Panc1 (cell line): ENCODE measurements around the gene COL23A1. TPM values are rescaled to one million over a fixed set of nuclear protein-coding genes. Genes with fewer than 3 reads are reported as not detected.

Experiments used
- ATAC-seq: fragments of 200-7000 bp; cut with Tn5 transposase; 2 replicates; pipeline ENCODE4 v1.9.1; 2020; ENCODE audit warnings: mild to moderate bottlenecking, moderate library complexity
- BruUV-seq: library from RNA; stranded (reverse); fragments of 400-500 nt; replicated peaks from 2 replicates; lab custom pipeline; 2021; lab: Mats Ljungman, UMichigan
- CTCF ChIA-PET: fragments of 300-600 bp; sonication (Branson Sonifier 250); formaldehyde crosslinking; loops from one replicate; lab custom pipeline; 2022; ENCODE audit warnings: antibody characterized with exemption; lab: Charles Lee
- POLR2A ChIA-PET: fragments of 300-600 bp; sonication (Branson Sonifier 250); formaldehyde crosslinking; loops from one replicate; lab custom pipeline; 2022; ENCODE audit warnings: antibody characterized with exemption; lab: Charles Lee
- DNase-seq: peaks from one replicate; pipeline ENCODE4 v3.0.0-alpha.2; 2010; ENCODE audit warnings: low read depth, low spot score
- H3K27ac ChIP-seq: 2 replicates; pipeline ENCODE4 v1.5.1; 2011; ENCODE audit warnings: mild to moderate bottlenecking, low read length, inconsistent platforms
- H3K27me3 ChIP-seq: fragments of 200-500 bp; sonication (Bioruptor generic); 2 replicates; pipeline ENCODE4 v1.6.0; 2014; ENCODE audit warnings: low read length, inconsistent platforms; ENCODE audit not compliant: control insufficient read depth, insufficient read depth
- H3K36me3 ChIP-seq: fragments of 200-500 bp; sonication (Bioruptor generic); 2 replicates; pipeline ENCODE4 v1.5.1; 2014; ENCODE audit warnings: inconsistent platforms, mild to moderate bottlenecking, low read length, moderate library complexity; ENCODE audit not compliant: control insufficient read depth, insufficient read depth
- H3K4me1 ChIP-seq: 2 replicates; pipeline ENCODE4 v1.5.1; 2011; ENCODE audit warnings: inconsistent platforms, mild to moderate bottlenecking, low read length, moderate library complexity; ENCODE audit not compliant: control insufficient read depth, insufficient read depth
- H3K4me3 ChIP-seq, 2 experiments: 2 replicates each; pipeline ENCODE4 v1.5.1; 2011 to 2012; ENCODE audit warnings: low read depth in 2 of 2, low read length in 2 of 2, mild to moderate bottlenecking in 2 of 2, inconsistent platforms in 1 of 2, moderate library complexity in 1 of 2
- H3K9me3 ChIP-seq: fragments of 200-500 bp; sonication (Bioruptor generic); 2 replicates; pipeline ENCODE4 v1.5.1; 2014; ENCODE audit warnings: low read depth, mild to moderate bottlenecking, inconsistent platforms, low read length, moderate library complexity; ENCODE audit not compliant: control insufficient read depth, insufficient read depth
- CTCF ChIP-seq: fragments of 450-650 bp; IDR thresholded peaks from 2 replicates; pipeline ENCODE4 v1.5.1; 2017; ENCODE audit warnings: mild to moderate bottlenecking
- POLR2AphosphoS5 ChIP-seq: IDR thresholded peaks from 2 replicates; pipeline ENCODE4 v1.6.1; 2012; ENCODE audit warnings: mild to moderate bottlenecking, low read depth, low read length, moderate library complexity
- REST ChIP-seq, 2 experiments: IDR thresholded peaks; 2 replicates each; pipeline ENCODE4 v1.6.1; 2011 to 2012; ENCODE audit warnings: low read depth in 2 of 2, control low read depth in 1 of 2, low read length in 1 of 2, mild to moderate bottlenecking in 1 of 2, moderate library complexity in 1 of 2; ENCODE audit not compliant: insufficient read depth in 1 of 2
- SIN3A ChIP-seq: IDR thresholded peaks from 2 replicates; pipeline ENCODE4 v1.6.1; 2012; ENCODE audit warnings: low read depth, mild to moderate bottlenecking, low read length, moderate library complexity, borderline replicate concordance; ENCODE audit not compliant: insufficient read depth
- TCF7L2 ChIP-seq: IDR thresholded peaks from 2 replicates; pipeline ENCODE4 v1.6.1; 2011; ENCODE audit warnings: mild to moderate bottlenecking, low read depth, low read length, inconsistent platforms
- in situ Hi-C: cut with HindIII; loops from 2 replicates; pipeline ENCODE4 v1.10.0; 2016; ENCODE audit warnings: low sequenced_read_pairs, low pct_unique_long_range_greater_than_20kb
- intact Hi-C: fragments of 100-400 bp; cut with micrococcal nuclease; formaldehyde crosslinking; loops from one replicate; pipeline ENCODE4 v1.10.0; 2022; ENCODE audit not compliant: unreplicated experiment
- total RNA-seq: library from RNA; stranded (reverse); gene quantifications from one replicate; pipeline ENCODE4 v1.2.1, GENCODE V29; 2021; ENCODE audit not compliant: unreplicated experiment

The COL23A1 gene
- total RNA-seq, 1 experiment from 2014 or later, result 0.05 TPM

- ChIA-PET CTCF (interaction anchor here (0.7 kb wide), 1 partner anchor 27 kb away, joined by 3 read pairs; no protein-coding TSS in a partner anchor), POLR2A (no interaction called here)
- Histone ChIP-seq H3K36me3 (no peaks in the 10 kb centered on the region), H3K27ac (no peak overlapping the region), H3K4me1 (no peaks in the 10 kb centered on the region), H3K9me3 (no peaks in the 10 kb centered on the region), H3K27me3 (no peaks in the 10 kb centered on the region), H3K4me3 (no peak overlapping the region)
- in situ Hi-C loops, result no loop called here
- TF ChIP-seq REST (IDR thresholded peaks at IDR 0.05; ENCODE audit: insufficient read depth in 1 of 2, low read depth in 2 of 2, low read length in 1 of 2), result no peak
- no peak for TF ChIP-seq SIN3A
- no peak for TF ChIP-seq POLR2AphosphoS5
- TF ChIP-seq CTCF, result no peak
- TF ChIP-seq TCF7L2, result no peak
- no TSS peak for BruUV-seq
- no peak for DNase-seq
- intact Hi-C loops, result no loop called here
- peak; percentile 11; the same call in 1 of the 2 replicates for ATAC-seq
Measured at GRCh38 chr5:178223828-178224335, 366.3 kb downstream of the COL23A1 start.

GRCh38 chr5:178223196-178223773, 366.9 kb downstream of the COL23A1 start:
- POLR2A ChIA-PET, result no interaction called here
- Histone ChIP-seq H3K36me3 (no peaks in the 10 kb centered on the region), H3K4me1 (no peaks in the 10 kb centered on the region), H3K4me3 (no peak overlapping the region), H3K9me3 (no peaks in the 10 kb centered on the region), H3K27me3 (no peaks in the 10 kb centered on the region), H3K27ac (no peak overlapping the region)
- no TSS peak for BruUV-seq
- in situ Hi-C loops (no loop called here), intact Hi-C loops (no loop called here)
- TF ChIP-seq SIN3A, result no peak
- TF ChIP-seq POLR2AphosphoS5, result 0 out of 2 replicates have a peak, but pooled peaks have one; percentile 29
- TF ChIP-seq CTCF, result no peak
- CTCF ChIA-PET, result interaction anchor here (0.7 kb wide), 1 partner anchor 28 kb away, joined by 3 read pairs; no protein-coding TSS in a partner anchor
- ATAC-seq, result peak; percentile 54; the same call in 1 of the 2 replicates
- no peak for DNase-seq
